Inferior parietal cortex (tissue), 1 donor: ENCODE measurements around the gene THRB.

ENCODE experiments used
- DNase-seq: peaks from one replicate; pipeline ENCODE4 v3.0.0-alpha.2; 2016; ENCODE audit errors: extremely low spot score

THRB gene

GRCh38 chr3:24226397-24226796, 268.3 kb downstream of the THRB start:
- no peak for DNase-seq

- no peak for DNase-seq
Measured at GRCh38 chr3:24225385-24225950, 269.2 kb downstream of the THRB start.

- no peak for DNase-seq
Measured at GRCh38 chr3:24224666-24225384, 269.8 kb downstream of the THRB start.

GRCh38 chr3:24222165-24222805, 272.4 kb downstream of the THRB start:
- DNase-seq: no peak

- DNase-seq: peak; percentile 52
Measured at GRCh38 chr3:24220859-24221657, 273.6 kb downstream of the THRB start.

- DNase-seq: no peak
Measured at GRCh38 chr3:24215502-24215901, 279.1 kb downstream of the THRB start.

GRCh38 chr3:24211381-24211780, 283.3 kb downstream of the THRB start:
- no peak for DNase-seq

GRCh38 chr3:24202071-24202470, 292.6 kb downstream of the THRB start:
- DNase-seq: no peak

GRCh38 chr3:24201301-24201700, 293.3 kb downstream of the THRB start:
- no peak for DNase-seq

- no peak for DNase-seq
Measured at GRCh38 chr3:24199775-24200247, 294.8 kb downstream of the THRB start.

- no peak for DNase-seq
Measured at GRCh38 chr3:24199300-24199699, 295.4 kb downstream of the THRB start.

GRCh38 chr3:24198728-24199127, 295.9 kb downstream of the THRB start:
- DNase-seq: no peak

- no peak for DNase-seq
Measured at GRCh38 chr3:24197809-24198208, 296.8 kb downstream of the THRB start.

- DNase-seq: no peak
Measured at GRCh38 chr3:24196526-24196925, 298.1 kb downstream of the THRB start.

- no peak for DNase-seq
Measured at GRCh38 chr3:24195504-24196230, 299.0 kb downstream of the THRB start.

GRCh38 chr3:24192469-24193056, 302.1 kb downstream of the THRB start:
- DNase-seq: no peak

GRCh38 chr3:24191801-24192403, 302.7 kb downstream of the THRB start:
- peak; percentile 20 for DNase-seq

- no peak for DNase-seq
Measured at GRCh38 chr3:24190256-24190655, 304.4 kb downstream of the THRB start.

- peak; percentile 76 for DNase-seq
Measured at GRCh38 chr3:24185738-24186384, 308.8 kb downstream of the THRB start.

- no peak for DNase-seq
Measured at GRCh38 chr3:24184528-24185176, 310.0 kb downstream of the THRB start.
